PFSK-1 (cell line): Measurements from ENCODE around the gene SMG6.
A peak's percentile ranks its signal among the peaks of the same experiment; 100 is the strongest.

Experiments used
- FOXP2 ChIP-seq: optimal IDR thresholded peaks from 2 replicates; pipeline ENCODE3; 2011; ENCODE audit warnings: borderline replicate concordance, control low read depth, inconsistent platforms; ENCODE audit not compliant: insufficient read depth; ENCODE audit errors: extremely low read length, extremely low read depth
- POLR2AphosphoS5 ChIP-seq: IDR thresholded peaks from 2 replicates; pipeline ENCODE4 v1.6.1; 2012; ENCODE audit warnings: low read depth, mild to moderate bottlenecking, control low read depth, low read length, moderate library complexity
- REST ChIP-seq, 2 experiments: IDR thresholded peaks; 2 replicates each; pipeline versions ENCODE4 v1.6.1 to v1.8.0; 2011 to 2012; ENCODE audit warnings: low read depth in 2 of 2, low read length in 2 of 2, control low read depth in 1 of 2, inconsistent platforms in 1 of 2, mild to moderate bottlenecking in 1 of 2, moderate library complexity in 1 of 2; ENCODE audit not compliant: insufficient read depth in 1 of 2
- SIN3A ChIP-seq: IDR thresholded peaks from 2 replicates; pipeline ENCODE4 v1.6.1; 2012; ENCODE audit warnings: mild to moderate bottlenecking, low read length, moderate library complexity, borderline replicate concordance; ENCODE audit not compliant: insufficient read depth
- TAF1 ChIP-seq: IDR thresholded peaks from 2 replicates; pipeline ENCODE4 v1.6.1; 2012; ENCODE audit warnings: low read length, control low read depth, borderline replicate concordance; ENCODE audit not compliant: insufficient read depth

Gene SMG6

GRCh38 chr17:2177235-2177811, 126.3 kb downstream of the SMG6 start:
- TF ChIP-seq SIN3A (0 out of 2 replicates have a peak, but pooled peaks have one; percentile 50), TAF1 (no peak), REST (IDR thresholded peaks at IDR 0.05; ENCODE audit: insufficient read depth in 1 of 2, low read depth in 2 of 2, low read length in 2 of 2) (no peak), POLR2AphosphoS5 (no peak), FOXP2 (no peak)

- TF ChIP-seq TAF1 (no peak), FOXP2 (no peak), SIN3A (no peak), POLR2AphosphoS5 (no peak), REST (IDR thresholded peaks at IDR 0.05; ENCODE audit: insufficient read depth in 1 of 2, low read depth in 2 of 2, low read length in 2 of 2) (no peak)
Measured at GRCh38 chr17:2176499-2177169, 127.0 kb downstream of the SMG6 start.

DNA sequence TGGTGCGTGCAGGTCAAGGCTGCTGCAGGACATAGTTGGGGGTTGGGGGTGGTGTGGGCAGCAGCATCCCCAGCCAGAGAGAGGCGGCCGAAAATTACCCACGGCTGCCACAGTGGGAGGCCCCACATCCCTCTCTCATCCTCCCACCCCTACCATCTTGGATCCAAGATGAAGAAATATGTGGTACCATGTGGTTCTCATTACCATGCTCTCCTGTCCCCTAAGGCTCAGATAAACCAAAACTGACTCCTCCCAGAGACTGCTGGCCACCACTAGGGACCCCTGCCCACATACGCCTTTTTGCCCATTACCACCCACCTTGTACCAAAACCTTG, 128.3 kb downstream of the SMG6 start:
- TF ChIP-seq FOXP2, result no peak
- TF ChIP-seq POLR2AphosphoS5, result no peak
- no peak for TF ChIP-seq REST (IDR thresholded peaks at IDR 0.05; ENCODE audit: insufficient read depth in 1 of 2, low read depth in 2 of 2, low read length in 2 of 2)
- TF ChIP-seq SIN3A, result no peak
- TF ChIP-seq TAF1, result no peak

- TF ChIP-seq REST (IDR thresholded peaks at IDR 0.05; ENCODE audit: insufficient read depth in 1 of 2, low read depth in 2 of 2, low read length in 2 of 2), result peak in 1 of 2 experiments; percentile 42; a peak in 1 of 4 replicates
- TF ChIP-seq TAF1, result peak; percentile 62; the same call in 1 of the 2 replicates
- peak; percentile 92 for TF ChIP-seq SIN3A
- TF ChIP-seq POLR2AphosphoS5, result peak; percentile 60
- TF ChIP-seq FOXP2, result no peak
Measured at GRCh38 chr17:2174468-2175293, 128.9 kb downstream of the SMG6 start.
